ENCODE measurements around the gene EID2. TPM values are rescaled to one million over a fixed set of nuclear protein-coding genes. Genes with fewer than 3 reads are reported as not detected.

The EID2 gene
- total RNA-seq, 5 donors from 2014 or later (not counting 1 experiment from before 2014, with no cell fraction given): 14.4 to 21.9 (median 19.8) TPM

GRCh38 chr19:39542206-39542605 lies 2.2 kb upstream of the EID2 start:
- no peak overlapping the region for H3K27ac ChIP-seq (ENCODE audit: low read length)
- H3K4me3 Mint-ChIP-seq: peak overlapping the region in 1 of 3 donors; percentile 27

GRCh38 chr19:39540333-39540673 lies 342 bp upstream of the EID2 start:
- H3K9me3 ChIP-seq: no peaks in the 10 kb centered on the region
- H3K27me3 ChIP-seq (replicated peaks in 1 of 2; ENCODE audit: control insufficient read depth in 2 of 2, extremely low read depth in 1 of 2, insufficient read depth in 2 of 2, low read length in 1 of 2): no peaks in the 10 kb centered on the region
- H3K27ac Mint-ChIP-seq: peak overlapping the region; percentile 96 to 98
- peaks cover 69 to 80% (median 70%) of the 10 kb centered on the region in 3 donors for H3K4me1 Mint-ChIP-seq
- peak overlapping the region; percentile 93 to 94 (median 94) for H3K4me3 Mint-ChIP-seq
- DNase-seq (no peak), ATAC-seq (replicated peaks in 1 of 4) (no peak)
- H3K36me3 ChIP-seq (ENCODE audit: control insufficient read depth in 2 of 2, extremely low read depth in 1 of 2, insufficient read depth in 1 of 2, low read length in 1 of 2): no peaks in the 10 kb centered on the region
- H3K27ac ChIP-seq (ENCODE audit: low read length): peak overlapping the region; percentile 93
- peak overlapping the region; percentile 78 to 91 for H3K4me3 ChIP-seq (ENCODE audit: control insufficient read depth in 1 of 2, extremely low read depth in 1 of 2, low read length in 1 of 2)
- no peaks in the 10 kb centered on the region for H3K9me3 Mint-ChIP-seq
- H3K27me3 Mint-ChIP-seq: no peaks in the 10 kb centered on the region
- H3K4me1 ChIP-seq (ENCODE audit: control insufficient read depth in 1 of 2, extremely low read depth in 1 of 2, insufficient read depth in 2 of 2, low read length in 2 of 2): peaks cover 23 to 28% of the 10 kb centered on the region in 2 experiments
- ChIA-PET CTCF (interaction anchor here in 1 of 2 donors (0.6 to 1.0 kb wide), 2 partner anchors 59 to 134 kb away, joined by 3 read pairs; partner anchors contain the start of gene TIMM50), POLR2A (no interaction called here)
- WGBS (ENCODE audit: insufficient coverage): no CpG with 5 or more reads among the region's 10 CpGs
- no peaks in the 10 kb centered on the region for H3K36me3 Mint-ChIP-seq

More at GRCh38 chr19:39542206-39542605, 2.2 kb upstream of the EID2 start:
- H3K27me3 Mint-ChIP-seq: no peaks in the 10 kb centered on the region
- Histone ChIP-seq H3K9me3 (no peaks in the 10 kb centered on the region), H3K4me1 (ENCODE audit: control insufficient read depth in 1 of 2, extremely low read depth in 1 of 2, insufficient read depth in 2 of 2, low read length in 2 of 2) (peaks cover 31 to 35% of the 10 kb centered on the region in 2 experiments), H3K4me3 (ENCODE audit: control insufficient read depth in 1 of 2, extremely low read depth in 1 of 2, low read length in 1 of 2) (no peak overlapping the region), H3K36me3 (ENCODE audit: control insufficient read depth in 2 of 2, extremely low read depth in 1 of 2, insufficient read depth in 1 of 2, low read length in 1 of 2) (no peaks in the 10 kb centered on the region), H3K27me3 (replicated peaks in 1 of 2; ENCODE audit: control insufficient read depth in 2 of 2, extremely low read depth in 1 of 2, insufficient read depth in 2 of 2, low read length in 1 of 2) (no peaks in the 10 kb centered on the region)
- H3K36me3 Mint-ChIP-seq: no peaks in the 10 kb centered on the region
- WGBS (ENCODE audit: insufficient coverage): no CpG with 5 or more reads among the region's 2 CpGs
- H3K4me1 Mint-ChIP-seq: peaks cover 74 to 82% (median 80%) of the 10 kb centered on the region in 3 donors
- ATAC-seq (replicated peaks in 1 of 4) (no peak), DNase-seq (no peak)
- H3K9me3 Mint-ChIP-seq: no peaks in the 10 kb centered on the region
- POLR2A ChIA-PET: interaction anchor here in 1 of 2 donors (0.6 kb wide), 1 partner anchor 71 kb away, joined by 3 read pairs; no protein-coding TSS in a partner anchor
- H3K27ac Mint-ChIP-seq: peak overlapping the region; percentile 73 to 83
- CTCF ChIA-PET: interaction anchor here in 1 of 2 donors (0.6 kb wide), 1 partner anchor 424 kb away, joined by 3 read pairs; no protein-coding TSS in a partner anchor

GRCh38 chr19:39539165-39539517 lies 820 bp downstream of the EID2 start:
- Histone ChIP-seq H3K36me3 (ENCODE audit: control insufficient read depth in 2 of 2, extremely low read depth in 1 of 2, insufficient read depth in 1 of 2, low read length in 1 of 2) (no peaks in the 10 kb centered on the region), H3K27me3 (replicated peaks in 1 of 2; ENCODE audit: control insufficient read depth in 2 of 2, extremely low read depth in 1 of 2, insufficient read depth in 2 of 2, low read length in 1 of 2) (no peaks in the 10 kb centered on the region), H3K27ac (ENCODE audit: low read length) (peak overlapping the region; percentile 79), H3K4me1 (ENCODE audit: control insufficient read depth in 1 of 2, extremely low read depth in 1 of 2, insufficient read depth in 2 of 2, low read length in 2 of 2) (peaks cover 13 to 21% of the 10 kb centered on the region in 2 experiments), H3K4me3 (ENCODE audit: control insufficient read depth in 1 of 2, extremely low read depth in 1 of 2, low read length in 1 of 2) (peak overlapping the region; percentile 78 to 91), H3K9me3 (no peaks in the 10 kb centered on the region)
- H3K4me1 Mint-ChIP-seq: peaks cover 60 to 73% (median 60%) of the 10 kb centered on the region in 3 donors
- 2% methylated on average over 5 of the region's 10 CpGs for WGBS (ENCODE audit: insufficient coverage)
- CTCF ChIA-PET: interaction anchor here in 1 of 2 donors (1.2 kb wide), 1 partner anchor 103 kb away, joined by 3 read pairs; the partner anchor contains the start of gene RPS16
- H3K27me3 Mint-ChIP-seq: no peaks in the 10 kb centered on the region
- H3K36me3 Mint-ChIP-seq: no peaks in the 10 kb centered on the region
- DNase-seq (peak in 1 of 35 experiments; percentile 31), ATAC-seq (replicated peaks in 1 of 4) (no peak)
- POLR2A ChIA-PET: interaction anchor here in 1 of 2 donors (0.6 kb wide), 1 partner anchor 23 kb away, joined by 5 read pairs; no protein-coding TSS in a partner anchor
- peak overlapping the region; percentile 89 to 94 (median 90) for H3K4me3 Mint-ChIP-seq
- no peaks in the 10 kb centered on the region for H3K9me3 Mint-ChIP-seq
- peak overlapping the region; percentile 88 to 90 for H3K27ac Mint-ChIP-seq

GRCh38 chr19:39533791-39534190 lies 6.2 kb downstream of the EID2 start:
- no peak overlapping the region for H3K27ac Mint-ChIP-seq
- H3K4me1 Mint-ChIP-seq: peaks cover 40 to 50% (median 46%) of the 10 kb centered on the region in 3 donors
- CTCF ChIA-PET: interaction anchor here (0.6 to 2.4 kb wide), 5 partner anchors 57 to 324 kb away, joined by 3 to 11 read pairs (median 4); no protein-coding TSS in a partner anchor
- Histone ChIP-seq H3K27me3 (replicated peaks in 1 of 2; ENCODE audit: control insufficient read depth in 2 of 2, extremely low read depth in 1 of 2, insufficient read depth in 2 of 2, low read length in 1 of 2) (no peaks in the 10 kb centered on the region), H3K9me3 (no peaks in the 10 kb centered on the region), H3K36me3 (ENCODE audit: control insufficient read depth in 2 of 2, extremely low read depth in 1 of 2, insufficient read depth in 1 of 2, low read length in 1 of 2) (no peaks in the 10 kb centered on the region), H3K27ac (ENCODE audit: low read length) (no peak overlapping the region), H3K4me1 (ENCODE audit: control insufficient read depth in 1 of 2, extremely low read depth in 1 of 2, insufficient read depth in 2 of 2, low read length in 2 of 2) (peaks cover 13 to 17% of the 10 kb centered on the region in 2 experiments), H3K4me3 (ENCODE audit: control insufficient read depth in 1 of 2, extremely low read depth in 1 of 2, low read length in 1 of 2) (no peak overlapping the region)
- no peaks in the 10 kb centered on the region for H3K36me3 Mint-ChIP-seq
- POLR2A ChIA-PET: no interaction called here
- no peak overlapping the region for H3K4me3 Mint-ChIP-seq
- no peak for DNase-seq
- no CpG with 5 or more reads among the region's 3 CpGs for WGBS (ENCODE audit: insufficient coverage)
- no peaks in the 10 kb centered on the region for H3K27me3 Mint-ChIP-seq
- H3K9me3 Mint-ChIP-seq: no peaks in the 10 kb centered on the region
- no peak for ATAC-seq (replicated peaks in 1 of 4)

GRCh38 chr19:39533003-39533512 lies 6.9 kb downstream of the EID2 start:
- Histone ChIP-seq H3K4me1 (ENCODE audit: control insufficient read depth in 1 of 2, extremely low read depth in 1 of 2, insufficient read depth in 2 of 2, low read length in 2 of 2) (peaks cover 5 to 17% of the 10 kb centered on the region in 2 experiments), H3K27me3 (replicated peaks in 1 of 2; ENCODE audit: control insufficient read depth in 2 of 2, extremely low read depth in 1 of 2, insufficient read depth in 2 of 2, low read length in 1 of 2) (no peaks in the 10 kb centered on the region), H3K27ac (ENCODE audit: low read length) (peak overlapping the region; percentile 54), H3K9me3 (no peaks in the 10 kb centered on the region), H3K36me3 (ENCODE audit: control insufficient read depth in 2 of 2, extremely low read depth in 1 of 2, insufficient read depth in 1 of 2, low read length in 1 of 2) (no peaks in the 10 kb centered on the region), H3K4me3 (ENCODE audit: control insufficient read depth in 1 of 2, extremely low read depth in 1 of 2, low read length in 1 of 2) (peak overlapping the region; percentile 88 to 90)
- H3K4me3 Mint-ChIP-seq: peak overlapping the region; percentile 85 to 92 (median 90)
- DNase-seq (no peak), ATAC-seq (replicated peaks in 1 of 4) (peak in 2 of 4 experiments; percentile 10 to 45)
- ChIA-PET CTCF (interaction anchor here (0.6 to 2.4 kb wide), 10 partner anchors 12 to 888 kb away, joined by 3 to 11 read pairs (median 4); partner anchors contain the start of gene RPS16 (in 1 of the 2)), POLR2A (no interaction called here)
- H3K27ac Mint-ChIP-seq: peak overlapping the region; percentile 79 to 90
- 0% methylated on average over 7 of the region's 12 CpGs for WGBS (ENCODE audit: insufficient coverage)
- no peaks in the 10 kb centered on the region for H3K36me3 Mint-ChIP-seq
- H3K27me3 Mint-ChIP-seq: no peaks in the 10 kb centered on the region
- no peaks in the 10 kb centered on the region for H3K9me3 Mint-ChIP-seq
- peaks cover 38 to 49% (median 45%) of the 10 kb centered on the region in 3 donors for H3K4me1 Mint-ChIP-seq

- WGBS (ENCODE audit: insufficient coverage): under 1% methylated on average over 65 of the region's 65 CpGs
These were observed 7.5 kb downstream of the EID2 start, which contains the start of gene EID2B for GRCh38 chr19:39532233-39533002. Gene EID2B (minus strand): TSS chr19:39532852. CDS start chr19:39532802, 50 bp downstream.

More at GRCh38 chr19:39532233-39533002, 7.5 kb downstream of the EID2 start, which contains the start of gene EID2B:
- Mint-ChIP-seq H3K4me1 (peaks cover 32 to 43% (median 38%) of the 10 kb centered on the region in 3 donors), H3K27ac (peak within 1 kb of the TSS; percentile 79 to 90), H3K27me3 (no peaks in the 10 kb centered on the region), H3K4me3 (peak within 1 kb of the TSS; percentile 85 to 92 (median 90)), H3K36me3 (no peaks in the 10 kb centered on the region), H3K9me3 (no peaks in the 10 kb centered on the region)
- ChIA-PET POLR2A (no interaction called here), CTCF (interaction anchor here (0.6 to 2.4 kb wide), 11 partner anchors 13 to 888 kb away, joined by 3 to 11 read pairs (median 4); partner anchors contain the start of gene RPS16 (in 1 of the 2))
- Histone ChIP-seq H3K9me3 (no peaks in the 10 kb centered on the region), H3K4me3 (ENCODE audit: control insufficient read depth in 1 of 2, extremely low read depth in 1 of 2, low read length in 1 of 2) (peak within 1 kb of the TSS; percentile 88 to 90), H3K27ac (ENCODE audit: low read length) (peak within 1 kb of the TSS; percentile 54), H3K36me3 (ENCODE audit: control insufficient read depth in 2 of 2, extremely low read depth in 1 of 2, insufficient read depth in 1 of 2, low read length in 1 of 2) (no peaks in the 10 kb centered on the region), H3K27me3 (replicated peaks in 1 of 2; ENCODE audit: control insufficient read depth in 2 of 2, extremely low read depth in 1 of 2, insufficient read depth in 2 of 2, low read length in 1 of 2) (no peaks in the 10 kb centered on the region), H3K4me1 (ENCODE audit: control insufficient read depth in 1 of 2, extremely low read depth in 1 of 2, insufficient read depth in 2 of 2, low read length in 2 of 2) (peaks cover 5 to 17% of the 10 kb centered on the region in 2 experiments)
- peak; percentile 91 to 94 (median 94) for ATAC-seq (replicated peaks in 1 of 4)
- DNase-seq: peak; percentile 83 to 99 (median 91)
